GM12878 (cell line): ENCODE measurements around the gene RAD52. TPM values are rescaled to one million over a fixed set of nuclear protein-coding genes. Genes with fewer than 3 reads are reported as not detected.

ENCODE experiments used
- ATAC-seq: fragments of 200-7000 bp; cut with Tn5 transposase; 3 replicates; pipeline ENCODE4 v1.9.1; 2020; ENCODE audit warnings: mild to moderate bottlenecking, moderate library complexity
- BruUV-seq: library from RNA; stranded (reverse); fragments of 400-500 nt; replicated peaks from 2 replicates; lab custom pipeline; 2021; lab: Mats Ljungman, UMichigan
- CTCF ChIA-PET: fragments of 300-600 bp; sonication (Branson Sonifier 250); formaldehyde crosslinking; extraction: SDS; loops from one replicate; lab custom pipeline; 2021; ENCODE audit warnings: inconsistent platforms; lab: Yijun Ruan, JAX
- POLR2A ChIA-PET: fragments of 350-600 bp; formaldehyde crosslinking; extraction: SDS; loops from one replicate; lab custom pipeline; 2021; ENCODE audit warnings: inconsistent platforms; lab: Charles Lee
- RAD21 ChIA-PET: fragments of 300-600 bp; sonication (Branson Sonifier 250); formaldehyde crosslinking; loops from one replicate; lab custom pipeline; 2023; ENCODE audit warnings: antibody characterized with exemption; ENCODE audit not compliant: unreplicated experiment; lab: Charles Lee
- SMC1A ChIA-PET: fragments of 300-600 bp; sonication (Branson Sonifier 250); formaldehyde crosslinking; loops from one replicate; lab custom pipeline; 2023; ENCODE audit not compliant: unreplicated experiment, uncharacterized antibody; lab: Charles Lee
- DNase-seq: peaks from one replicate; pipeline ENCODE4 v3.0.0-alpha.2; 2011; ENCODE audit warnings: low read depth, low spot score
- FAIRE-seq: peaks from 3 replicates; lab custom pipeline; 2011; peaks lifted over from hg19 to GRCh38; lab: Jason Lieb, UNC
- H2AFZ ChIP-seq: 2 replicates; pipeline ENCODE4 v1.6.0; 2011; ENCODE audit warnings: low read depth, low read length, control low read depth; ENCODE audit not compliant: control insufficient read depth
- H3K27ac ChIP-seq: 2 replicates; pipeline ENCODE4 v1.5.1; 2011; ENCODE audit warnings: control low read depth; ENCODE audit not compliant: control insufficient read depth, insufficient read depth
- H3K27me3 ChIP-seq, 2 experiments: replicated peaks in 1 of 2; 2 replicates each; pipeline versions ENCODE4 v1.6.0 to v1.6.1; 2011; ENCODE audit warnings: low read length in 1 of 2; ENCODE audit not compliant: control insufficient read depth in 2 of 2, insufficient read depth in 2 of 2
- H3K36me3 ChIP-seq, 2 experiments: 2 replicates each; pipeline ENCODE4 v1.5.1; 2011; ENCODE audit warnings: low read length in 1 of 2; ENCODE audit not compliant: control insufficient read depth in 2 of 2, insufficient read depth in 2 of 2
- H3K4me1 ChIP-seq: 2 replicates; pipeline ENCODE4 v1.6.1; 2011; ENCODE audit warnings: mild to moderate bottlenecking, low read length, moderate library complexity, mixed read lengths; ENCODE audit not compliant: control insufficient read depth, insufficient read depth
- H3K4me2 ChIP-seq: 2 replicates; pipeline ENCODE4 v1.6.0; 2011; ENCODE audit warnings: control low read depth; ENCODE audit not compliant: control insufficient read depth, insufficient read depth
- H3K4me3 ChIP-seq: fragments of 200-600 bp; sonication (generic); 2 replicates; pipeline ENCODE4 v1.5.1; 2016
- H3K79me2 ChIP-seq: 2 replicates; pipeline ENCODE4 v1.6.0; 2011; ENCODE audit warnings: low read length; ENCODE audit not compliant: control insufficient read depth, insufficient read depth
- H3K9ac ChIP-seq: 2 replicates; pipeline ENCODE4 v1.8.0; 2011; ENCODE audit warnings: low read length, control low read depth, mixed read lengths; ENCODE audit not compliant: control insufficient read depth, insufficient read depth
- H3K9me3 ChIP-seq: replicated peaks from 3 replicates; pipeline ENCODE4 v1.5.1; 2011; ENCODE audit warnings: mild to moderate bottlenecking, low read length; ENCODE audit not compliant: control insufficient read depth, insufficient read depth
- H4K20me1 ChIP-seq: 2 replicates; pipeline ENCODE4 v1.6.0; 2011; ENCODE audit not compliant: control insufficient read depth, insufficient read depth
- CBX5 ChIP-seq: sonication (generic); IDR thresholded peaks from 2 replicates; pipeline ENCODE4 v1.6.1; 2016; ENCODE audit warnings: low read depth, moderate library complexity, mild to moderate bottlenecking, inconsistent platforms
- CREM ChIP-seq: IDR thresholded peaks from 2 replicates; pipeline ENCODE4 v1.6.1; 2014; ENCODE audit warnings: antibody characterized with exemption, low read depth
- MTA2 ChIP-seq: fragments of 450-650 bp; IDR thresholded peaks from 2 replicates; pipeline ENCODE4 v1.6.1; 2016; ENCODE audit warnings: low read depth, mild to moderate bottlenecking, moderate library complexity
- POLR2AphosphoS2 ChIP-seq: IDR thresholded peaks from 2 replicates; pipeline ENCODE4 v1.6.1; 2011; ENCODE audit warnings: low read depth, mild to moderate bottlenecking, low read length, improper control_type of control experiment, moderate library complexity
- POLR2AphosphoS5 ChIP-seq: IDR thresholded peaks from 2 replicates; pipeline ENCODE4 v1.6.1; 2011; ENCODE audit warnings: mild to moderate bottlenecking, low read length, inconsistent platforms
- PRDM15 ChIP-seq: fragments of 450-650 bp; formaldehyde crosslinking; IDR thresholded peaks from 2 replicates; pipeline ENCODE4 v1.4.0; 2020; ENCODE audit warnings: mild to moderate bottlenecking, moderate library complexity
- RUNX3 ChIP-seq: IDR thresholded peaks from 2 replicates; pipeline ENCODE4 v1.6.1; 2012; ENCODE audit warnings: low read length, inconsistent platforms
- STAT1 ChIP-seq: fragments of 450-650 bp; conservative IDR thresholded peaks from 2 replicates; pipeline ENCODE4 v1.6.1; 2014; ENCODE audit warnings: antibody characterized with exemption, mild to moderate bottlenecking
- STAT3 ChIP-seq: IDR thresholded peaks from 2 replicates; pipeline ENCODE4 v1.6.1; 2011; ENCODE audit warnings: low read depth, low read length, improper control_type of control experiment
- ZNF622 ChIP-seq: fragments of 450-650 bp; IDR thresholded peaks from 2 replicates; pipeline ENCODE4 v1.6.1; 2017; ENCODE audit warnings: mild to moderate bottlenecking, inconsistent platforms
- WGBS: methylation state at CpG from one replicate; pipeline ENCODE4 v1.1.6; 2016; ENCODE audit warnings: low lambda C conversion rate; ENCODE audit not compliant: insufficient replicate concordance, insufficient coverage; ENCODE audit errors: missing lambda C conversion rate; 5-methylcytosine and 5-hydroxymethylcytosine counted together
- in situ Hi-C: fragments of 300-500 bp; cut with MboI; formaldehyde crosslinking; loops from 9 replicates; pipeline ENCODE4 v1.14.3; 2018; ENCODE audit warnings: mixed read lengths
- intact Hi-C: fragments of 100-400 bp; cut with micrococcal nuclease; formaldehyde crosslinking; loops from one replicate; pipeline ENCODE4 v1.14.2; 2022; ENCODE audit not compliant: unreplicated experiment
- polyA plus RNA-seq, 11 experiments: library from polyadenylated mRNA; depleted of rRNA in 4 of 11; unstranded in 6 of 11; stranded (reverse) in 5 of 11; fragments of >200 nt; fragmentation: Nextera tagmentation in 4 of 11; fragmentation: Illumina TruSeq in 1 of 11; extraction: Ambion mirVana in 4 of 11; extraction: Trizol in 1 of 11; gene quantifications; 1 replicate in 1 of 11; 2 replicates in 10 of 11; pipeline versions ENCODE4 v1.2.1 to v1.2.3, GENCODE V29; 2011 to 2016; ENCODE audit warnings: inconsistent platforms in 2 of 11, missing spikeins in 2 of 11, low read depth in 1 of 11
- total RNA-seq, 4 experiments: library from RNA; depleted of rRNA in 3 of 4; stranded (reverse); fragments of >200 nt in 3 of 4; fragmentation: Illumina TruSeq in 1 of 4; extraction: Trizol in 1 of 4; gene quantifications; 2 replicates each; pipeline versions ENCODE4 v1.2.1 to v1.2.3, GENCODE V29; 2013 to 2021

The RAD52 gene
- total and polyA plus RNA-seq, 10 of the 15 experiments (the other 5 are each of a cell fraction or from before 2014, with no cell fraction given): 2.0 to 15.7 (median 8.9) TPM

DNA sequence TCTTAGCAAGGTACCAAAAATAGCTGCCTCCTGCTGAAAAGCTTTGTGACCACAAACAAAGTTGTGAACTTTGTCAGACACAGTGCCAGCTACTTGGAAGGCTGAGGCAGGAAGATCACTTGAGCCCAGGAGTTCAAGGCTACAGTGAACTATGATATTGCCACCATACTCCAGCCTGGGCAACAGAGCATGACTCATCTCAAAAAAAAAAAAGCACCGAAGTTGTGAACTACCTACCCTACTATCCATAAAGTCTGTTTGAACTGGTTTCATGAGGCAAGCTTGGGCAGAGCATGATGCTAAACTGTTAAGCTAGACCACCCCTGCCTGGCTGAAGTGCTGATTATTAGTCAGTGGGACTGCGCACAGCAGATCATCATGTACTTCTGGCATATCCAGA, 75.5 kb downstream of the RAD52 start:
- FAIRE-seq: no peak
- H2AFZ ChIP-seq: no peak overlapping the region
- DNase-seq: no peak
- H3K4me1 ChIP-seq: no peaks in the 10 kb centered on the region
- H4K20me1 ChIP-seq: no peaks in the 10 kb centered on the region
- H3K27me3 ChIP-seq: no peaks in the 10 kb centered on the region
- H3K36me3 ChIP-seq: peaks cover 2 to 17% of the 10 kb centered on the region in 2 experiments
- TF ChIP-seq CBX5: no peak
- no peak for TF ChIP-seq RUNX3
- TF ChIP-seq POLR2AphosphoS5: no peak
- TF ChIP-seq STAT1: no peak
- TF ChIP-seq CREM: no peak
- TF ChIP-seq ZNF622: no peak
- no peak for TF ChIP-seq MTA2
- no peak for TF ChIP-seq PRDM15
- TF ChIP-seq POLR2AphosphoS2: no peak
- no peak for TF ChIP-seq STAT3
- TF ChIP-seq, all 136 proteins: peak for 0
- ChIA-PET RAD21 (interaction anchor here (0.9 to 1.5 kb wide), 4 partner anchors 58 to 298 kb away, joined by 3 to 4 read pairs (median 3); no protein-coding TSS in a partner anchor), POLR2A (interaction anchor here (1.3 to 1.4 kb wide), 2 partner anchors 9 to 14 kb away, joined by 4 read pairs; no protein-coding TSS in a partner anchor), CTCF (interaction anchor here (0.8 to 3.5 kb wide), 8 partner anchors 11 to 297 kb away, joined by 3 to 15 read pairs (median 4); no protein-coding TSS in a partner anchor), SMC1A (interaction anchor here (0.6 to 3.4 kb wide), 10 partner anchors 11 to 1398 kb away, joined by 3 to 12 read pairs (median 4); partner anchors contain the start of gene WNK1)
- peak; percentile 26 for ATAC-seq
- Histone ChIP-seq H3K79me2 (no peaks in the 10 kb centered on the region), H3K9me3 (no peaks in the 10 kb centered on the region), H3K4me2 (no peak overlapping the region), H3K27ac (no peak overlapping the region), H3K4me3 (no peak overlapping the region), H3K9ac (no peak overlapping the region)
- in situ Hi-C loops (no loop called here), intact Hi-C loops (loop anchor here (10.0 kb wide), 1 partner anchor 309 kb away; no protein-coding TSS in a partner anchor)
- no TSS peak for BruUV-seq
- WGBS: 58% methylated on average over 2 of the region's 2 CpGs
